ENCODE results near the gene UBE2G2. TPM values are rescaled to one million over a fixed set of nuclear protein-coding genes. Genes with fewer than 3 reads are reported as not detected.

The UBE2G2 gene
- total and polyA plus RNA-seq, 7 donors: 39.0 to 93.8 (median 72.8) TPM

- no peak overlapping the region for H3K4me3 ChIP-seq
- intact Hi-C loops (cut with DNase I): loop anchor here (5.0 kb wide), 2 partner anchors 53 to 482 kb away; partner anchors contain the start of genes CFAP410 (in 1 of the 2) and PTTG1IP (in 1 of the 2)
- H3K4me1 ChIP-seq: peaks cover 13% of the 10 kb centered on the region
- DNase-seq (no peak), ATAC-seq (no peak)
- 91 to 94% (median 92%) methylated on average over 33 of the region's 33 CpGs for WGBS, 3 donors
- no peaks in the 10 kb centered on the region for H3K27me3 ChIP-seq (ENCODE audit: insufficient read depth in 3 of 3, low read length in 2 of 3)
- no peak for TF ChIP-seq CTCF (IDR thresholded peaks at IDR 0.05)
- no peaks in the 10 kb centered on the region for H3K36me3 ChIP-seq (ENCODE audit: insufficient read depth in 1 of 2, low read depth in 1 of 2)
- peaks cover 9% of the 10 kb centered on the region for H3K9me3 ChIP-seq
- peak overlapping the region; percentile 92 for H3K27ac ChIP-seq
Observed at GRCh38 chr21:44819283-44820243, 17.9 kb upstream of the UBE2G2 start.

GRCh38 chr21:44818640-44819011, 17.0 kb upstream of the UBE2G2 start:
- no peak for TF ChIP-seq CTCF (IDR thresholded peaks at IDR 0.05)
- DNase-seq (peak in 1 of 2 donors; percentile 34), ATAC-seq (peak in 2 of 4 donors; percentile 1)
- WGBS, 3 donors: 49 to 57% (median 52%) methylated on average over 29 to 37 of the region's 37 CpGs
- Histone ChIP-seq H3K4me1 (peaks cover 13% of the 10 kb centered on the region), H3K27ac (peak overlapping the region; percentile 92), H3K36me3 (ENCODE audit: insufficient read depth in 1 of 2, low read depth in 1 of 2) (peaks cover 0 to 4% of the 10 kb centered on the region in 2 donors), H3K27me3 (ENCODE audit: insufficient read depth in 3 of 3, low read length in 2 of 3) (no peaks in the 10 kb centered on the region), H3K9me3 (peaks cover 9% of the 10 kb centered on the region), H3K4me3 (peak overlapping the region; percentile 92)
- intact Hi-C loops (cut with DNase I): loop anchor here (1.0 to 5.0 kb wide), 3 partner anchors 54 to 481 kb away; partner anchors contain the start of genes CFAP410 (in 1 of the 2) and PTTG1IP (in 1 of the 2)

GRCh38 chr21:44817914-44818639, 16.5 kb upstream of the UBE2G2 start, which contains the start of gene SUMO3:
Gene SUMO3 (minus strand): TSS chr21:44818062. CDS start chr21:44817968, 94 bp downstream.
- no peak for TF ChIP-seq CTCF (IDR thresholded peaks at IDR 0.05)
- Histone ChIP-seq H3K27ac (peak within 1 kb of the TSS; percentile 92), H3K9me3 (peaks cover 9% of the 10 kb centered on the region), H3K4me1 (peaks cover 13% of the 10 kb centered on the region), H3K27me3 (ENCODE audit: insufficient read depth in 3 of 3, low read length in 2 of 3) (no peaks in the 10 kb centered on the region), H3K36me3 (ENCODE audit: insufficient read depth in 1 of 2, low read depth in 1 of 2) (peaks cover 0 to 9% of the 10 kb centered on the region in 2 donors), H3K4me3 (peak within 1 kb of the TSS; percentile 92)
- intact Hi-C loops (cut with DNase I): loop anchor here (1.0 to 5.0 kb wide), 3 partner anchors 54 to 481 kb away; partner anchors contain the start of genes CFAP410 (in 1 of the 2) and PTTG1IP (in 1 of the 2)
- ATAC-seq (peak; percentile 75 to 83 (median 80)), DNase-seq (peak; percentile 86 to 91)
- WGBS, 3 donors: 0 to 2% (median 0%) methylated on average over 23 to 108 of the region's 108 CpGs

GRCh38 chr21:44817506-44817880, 15.9 kb upstream of the UBE2G2 start:
- Histone ChIP-seq H3K4me3 (peak overlapping the region; percentile 92), H3K4me1 (peaks cover 13% of the 10 kb centered on the region), H3K27me3 (ENCODE audit: insufficient read depth in 3 of 3, low read length in 2 of 3) (no peaks in the 10 kb centered on the region), H3K27ac (peak overlapping the region; percentile 92), H3K9me3 (peaks cover 8% of the 10 kb centered on the region), H3K36me3 (ENCODE audit: insufficient read depth in 1 of 2, low read depth in 1 of 2) (peaks cover 0 to 14% of the 10 kb centered on the region in 2 donors)
- DNase-seq (peak; percentile 91 to 97), ATAC-seq (peak; percentile 92 to 96 (median 94))
- no peak for TF ChIP-seq CTCF (IDR thresholded peaks at IDR 0.05)
- intact Hi-C loops (cut with DNase I): loop anchor here (5.0 kb wide), 2 partner anchors 55 to 480 kb away; partner anchors contain the start of genes CFAP410 (in 1 of the 2) and PTTG1IP (in 1 of the 2)
- WGBS, 3 donors: 0 to 3% (median 1%) methylated on average over 16 to 42 of the region's 43 CpGs
